Measurements from ENCODE around the gene CAPSL.

The CAPSL gene

GRCh38 chr5:35863159-35863558 is 75.3 kb downstream of the CAPSL start:
- no peaks in the 10 kb centered on the region for H3K79me2 ChIP-seq (ENCODE audit: low read length)
- no peak overlapping the region for H2AFZ ChIP-seq (ENCODE audit: low read length)

GRCh38 chr5:35862126-35862525 is 76.3 kb downstream of the CAPSL start:
- Histone ChIP-seq H3K27me3 (replicated peaks; ENCODE audit: insufficient read depth, low read length) (no peaks in the 10 kb centered on the region), H3K4me2 (ENCODE audit: low read depth, low read length) (no peak overlapping the region), H4K20me1 (ENCODE audit: insufficient read depth, low read length) (no peaks in the 10 kb centered on the region), H3K36me3 (replicated peaks; ENCODE audit: insufficient read depth, low read length) (no peaks in the 10 kb centered on the region), H3K9ac (ENCODE audit: low read length) (no peak overlapping the region), H3K9me2 (replicated peaks; ENCODE audit: insufficient read depth, low read length) (no peaks in the 10 kb centered on the region), H3K27ac (ENCODE audit: low read length) (no peak overlapping the region), H3F3A (ENCODE audit: insufficient read depth, low read length) (no peaks in the 10 kb centered on the region), H3K4me1 (ENCODE audit: low read length) (no peaks in the 10 kb centered on the region), H3K79me2 (ENCODE audit: low read length) (no peaks in the 10 kb centered on the region), H2AFZ (ENCODE audit: low read length) (no peak overlapping the region), H3K9me3 (replicated peaks; ENCODE audit: insufficient read depth, low read length) (no peaks in the 10 kb centered on the region), H3K4me3 (ENCODE audit: low read length) (no peak overlapping the region)
- DNase-seq, result no peak
- no peak for TF ChIP-seq EZH2phosphoT487 (IDR thresholded peaks at IDR 0.05; ENCODE audit: low read length)
- TF ChIP-seq CTCF (IDR thresholded peaks at IDR 0.05; ENCODE audit: low read length), result no peak
- TF ChIP-seq EZH2 (optimal IDR thresholded peaks at IDR 0.05; ENCODE audit: low read depth, low read length), result no peak

More at GRCh38 chr5:35863159-35863558, 75.3 kb downstream of the CAPSL start:
- Histone ChIP-seq H3K4me2 (ENCODE audit: low read depth, low read length) (no peak overlapping the region), H3K9me2 (replicated peaks; ENCODE audit: insufficient read depth, low read length) (no peaks in the 10 kb centered on the region), H4K20me1 (ENCODE audit: insufficient read depth, low read length) (no peaks in the 10 kb centered on the region), H3K27ac (ENCODE audit: low read length) (no peak overlapping the region), H3K9ac (ENCODE audit: low read length) (no peak overlapping the region), H3K4me3 (ENCODE audit: low read length) (no peak overlapping the region), H3F3A (ENCODE audit: insufficient read depth, low read length) (no peaks in the 10 kb centered on the region), H3K9me3 (replicated peaks; ENCODE audit: insufficient read depth, low read length) (no peaks in the 10 kb centered on the region), H3K36me3 (replicated peaks; ENCODE audit: insufficient read depth, low read length) (no peaks in the 10 kb centered on the region), H3K4me1 (ENCODE audit: low read length) (no peaks in the 10 kb centered on the region), H3K27me3 (replicated peaks; ENCODE audit: insufficient read depth, low read length) (no peaks in the 10 kb centered on the region)
- no peak for DNase-seq
- TF ChIP-seq EZH2 (optimal IDR thresholded peaks at IDR 0.05; ENCODE audit: low read depth, low read length) (no peak), EZH2phosphoT487 (IDR thresholded peaks at IDR 0.05; ENCODE audit: low read length) (no peak), CTCF (IDR thresholded peaks at IDR 0.05; ENCODE audit: low read length) (no peak)

- TF ChIP-seq EZH2 (optimal IDR thresholded peaks at IDR 0.05; ENCODE audit: low read depth, low read length), result no peak
- DNase-seq, result no peak
- Histone ChIP-seq H3K79me2 (ENCODE audit: low read length) (no peaks in the 10 kb centered on the region), H3K9me2 (replicated peaks; ENCODE audit: insufficient read depth, low read length) (no peaks in the 10 kb centered on the region), H3K9ac (ENCODE audit: low read length) (no peak overlapping the region), H3K4me1 (ENCODE audit: low read length) (no peaks in the 10 kb centered on the region), H3K4me3 (ENCODE audit: low read length) (no peak overlapping the region), H3K36me3 (replicated peaks; ENCODE audit: insufficient read depth, low read length) (no peaks in the 10 kb centered on the region), H3K4me2 (ENCODE audit: low read depth, low read length) (no peak overlapping the region), H3F3A (ENCODE audit: insufficient read depth, low read length) (no peaks in the 10 kb centered on the region), H3K9me3 (replicated peaks; ENCODE audit: insufficient read depth, low read length) (no peaks in the 10 kb centered on the region), H4K20me1 (ENCODE audit: insufficient read depth, low read length) (no peaks in the 10 kb centered on the region), H3K27ac (ENCODE audit: low read length) (no peak overlapping the region), H3K27me3 (replicated peaks; ENCODE audit: insufficient read depth, low read length) (no peaks in the 10 kb centered on the region), H2AFZ (ENCODE audit: low read length) (no peak overlapping the region)
These were observed 76.7 kb downstream of the CAPSL start for GRCh38 chr5:35861718-35862117.

- H3K9me2 ChIP-seq (replicated peaks; ENCODE audit: insufficient read depth, low read length), result no peaks in the 10 kb centered on the region
- no peaks in the 10 kb centered on the region for H3K36me3 ChIP-seq (replicated peaks; ENCODE audit: insufficient read depth, low read length)
- no peaks in the 10 kb centered on the region for H4K20me1 ChIP-seq (ENCODE audit: insufficient read depth, low read length)
- no peaks in the 10 kb centered on the region for H3K79me2 ChIP-seq (ENCODE audit: low read length)
- no peak for DNase-seq
- H3K4me3 ChIP-seq (ENCODE audit: low read length), result no peak overlapping the region
- H2AFZ ChIP-seq (ENCODE audit: low read length), result no peak overlapping the region
- H3F3A ChIP-seq (ENCODE audit: insufficient read depth, low read length), result no peaks in the 10 kb centered on the region
- no peak overlapping the region for H3K9ac ChIP-seq (ENCODE audit: low read length)
- no peaks in the 10 kb centered on the region for H3K4me1 ChIP-seq (ENCODE audit: low read length)
- H3K27me3 ChIP-seq (replicated peaks; ENCODE audit: insufficient read depth, low read length), result no peaks in the 10 kb centered on the region
- TF ChIP-seq CTCF (IDR thresholded peaks at IDR 0.05; ENCODE audit: low read length), result no peak
- TF ChIP-seq EZH2phosphoT487 (IDR thresholded peaks at IDR 0.05; ENCODE audit: low read length), result no peak
- no peak for TF ChIP-seq EZH2 (optimal IDR thresholded peaks at IDR 0.05; ENCODE audit: low read depth, low read length)
- H3K4me2 ChIP-seq (ENCODE audit: low read depth, low read length), result no peak overlapping the region
- H3K9me3 ChIP-seq (replicated peaks; ENCODE audit: insufficient read depth, low read length), result no peaks in the 10 kb centered on the region
- no peak overlapping the region for H3K27ac ChIP-seq (ENCODE audit: low read length)
These were observed 77.7 kb downstream of the CAPSL start for GRCh38 chr5:35860686-35861085.

All from MM.1S (cell line).